ENCODE results near the gene UBQLNL.

UBQLNL gene

GRCh38 chr11:5516599-5516998, at the start of gene UBQLNL:
Gene UBQLNL, minus strand, starts transcription at chr11:5516699. Its CDS starts 258 bp downstream, at chr11:5516441.
- no peak for DNase-seq (ENCODE audit: low read depth in 1 of 2, low spot score in 1 of 2)

- no peak for DNase-seq (ENCODE audit: low read depth in 1 of 2, low spot score in 1 of 2)
Measured at GRCh38 chr11:5564259-5565019, 47.9 kb upstream of the UBQLNL start.

GRCh38 chr11:5557751-5558150, 41.3 kb upstream of the UBQLNL start:
- no peak for DNase-seq (ENCODE audit: low read depth in 1 of 2, low spot score in 1 of 2)

- no peak for DNase-seq (ENCODE audit: low read depth in 1 of 2, low spot score in 1 of 2)
Measured at GRCh38 chr11:5556596-5557188, 40.2 kb upstream of the UBQLNL start.

- DNase-seq (ENCODE audit: low read depth in 1 of 2, low spot score in 1 of 2) = no peak
Measured at GRCh38 chr11:5553343-5553742, 36.8 kb upstream of the UBQLNL start.

GRCh38 chr11:5550440-5551095, 34.1 kb upstream of the UBQLNL start:
- DNase-seq (ENCODE audit: low read depth in 1 of 2, low spot score in 1 of 2) = no peak

- no peak for DNase-seq (ENCODE audit: low read depth in 1 of 2, low spot score in 1 of 2)
Measured at GRCh38 chr11:5548440-5548839, 31.9 kb upstream of the UBQLNL start, which contains the start of gene OR52H1. Gene OR52H1, minus strand, starts transcription at chr11:5548540. Its CDS starts 3,035 bp downstream, at chr11:5545505.

GRCh38 chr11:5547982-5548381, 31.5 kb upstream of the UBQLNL start:
- DNase-seq (ENCODE audit: low read depth in 1 of 2, low spot score in 1 of 2) = no peak

GRCh38 chr11:5546457-5546856, 30.0 kb upstream of the UBQLNL start:
- no peak for DNase-seq (ENCODE audit: low read depth in 1 of 2, low spot score in 1 of 2)

GRCh38 chr11:5541427-5541826, 24.9 kb upstream of the UBQLNL start:
- DNase-seq (ENCODE audit: low read depth in 1 of 2, low spot score in 1 of 2) = no peak

- DNase-seq (ENCODE audit: low read depth in 1 of 2, low spot score in 1 of 2) = no peak
Measured at GRCh38 chr11:5536482-5536881, 20.0 kb upstream of the UBQLNL start.

- no peak for DNase-seq (ENCODE audit: low read depth in 1 of 2, low spot score in 1 of 2)
Measured at GRCh38 chr11:5534046-5534445, 17.5 kb upstream of the UBQLNL start.

- DNase-seq (ENCODE audit: low read depth in 1 of 2, low spot score in 1 of 2) = no peak
Measured at GRCh38 chr11:5531053-5531831, 14.7 kb upstream of the UBQLNL start.

GRCh38 chr11:5528495-5528894, 12.0 kb upstream of the UBQLNL start:
- DNase-seq (ENCODE audit: low read depth in 1 of 2, low spot score in 1 of 2) = no peak

- DNase-seq (ENCODE audit: low read depth in 1 of 2, low spot score in 1 of 2) = no peak
Measured at GRCh38 chr11:5527716-5528115, 11.2 kb upstream of the UBQLNL start.

GRCh38 chr11:5524756-5525155, 8.3 kb upstream of the UBQLNL start:
- no peak for DNase-seq (ENCODE audit: low read depth in 1 of 2, low spot score in 1 of 2)

- no peak for DNase-seq (ENCODE audit: low read depth in 1 of 2, low spot score in 1 of 2)
Measured at GRCh38 chr11:5522308-5522707, 5.8 kb upstream of the UBQLNL start.

- no peak for DNase-seq (ENCODE audit: low read depth in 1 of 2, low spot score in 1 of 2)
Measured at GRCh38 chr11:5521540-5521939, 5.0 kb upstream of the UBQLNL start.

- no peak for DNase-seq (ENCODE audit: low read depth in 1 of 2, low spot score in 1 of 2)
Measured at GRCh38 chr11:5514841-5515240, 1.7 kb downstream of the UBQLNL start.

- no peak for DNase-seq (ENCODE audit: low read depth in 1 of 2, low spot score in 1 of 2)
Measured at GRCh38 chr11:5509803-5510202, 6.7 kb downstream of the UBQLNL start, which contains the start of gene UBQLN3. Gene UBQLN3, minus strand, starts transcription at chr11:5509957. Its CDS starts 399 bp downstream, at chr11:5509558.

- DNase-seq (ENCODE audit: low read depth in 1 of 2, low spot score in 1 of 2) = no peak
Measured at GRCh38 chr11:5508605-5509004, 7.9 kb downstream of the UBQLNL start.
